Upper lobe of left lung (tissue), 4 donors: ENCODE data around the gene SMYD2.

ENCODE experiments used
- EP300 ChIP-seq, 4 donors: sonication (generic); formaldehyde crosslinking; IDR thresholded peaks; one replicate each; pipeline ENCODE4 v1.5.1; 2017; ENCODE audit warnings: antibody characterized with exemption in 4 of 4, control low read depth in 2 of 4
- POLR2A ChIP-seq, 4 donors: fragments of 450-650 bp; IDR thresholded peaks; one replicate each; pipeline ENCODE4 v1.5.1; 2016 to 2017; ENCODE audit warnings: antibody characterized with exemption in 4 of 4, mild to moderate bottlenecking in 2 of 4
- POLR2AphosphoS5 ChIP-seq, 2 donors: sonication (generic); formaldehyde crosslinking; IDR thresholded peaks; one replicate each; pipeline ENCODE4 v1.5.1; 2017; ENCODE audit warnings: antibody characterized with exemption in 2 of 2
- TF ChIP-seq, protein P1 (sequence below), 6 experiments: fragments of 450-650 bp in 4 of 6; fragments of 200-600 bp in 2 of 6; sonication (generic) in 2 of 6; IDR thresholded peaks; one replicate each; pipeline ENCODE4 v1.5.1; 2016 to 2019; ENCODE audit warnings: antibody characterized with exemption in 6 of 6

DNA sequence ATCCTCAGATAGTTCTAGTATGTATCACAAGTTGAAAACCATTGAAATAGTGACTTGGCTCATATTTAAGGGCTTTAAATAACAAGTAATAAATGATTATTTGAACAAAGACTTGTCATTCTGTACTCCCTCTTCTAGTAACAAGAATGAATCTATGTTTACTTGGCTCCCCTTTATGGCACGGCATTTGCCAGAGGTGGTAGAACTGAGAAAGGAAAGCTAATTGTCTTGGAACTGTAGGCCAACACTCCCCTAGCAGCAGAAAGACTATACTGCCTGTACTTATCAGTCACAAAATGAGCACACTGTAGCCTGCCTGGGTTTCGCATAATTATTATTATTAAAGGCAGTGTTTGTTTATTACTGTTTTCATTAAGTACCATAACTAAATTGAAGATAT, 29.6 kb upstream of the SMYD2 start:
- TF ChIP-seq, protein P1, sequence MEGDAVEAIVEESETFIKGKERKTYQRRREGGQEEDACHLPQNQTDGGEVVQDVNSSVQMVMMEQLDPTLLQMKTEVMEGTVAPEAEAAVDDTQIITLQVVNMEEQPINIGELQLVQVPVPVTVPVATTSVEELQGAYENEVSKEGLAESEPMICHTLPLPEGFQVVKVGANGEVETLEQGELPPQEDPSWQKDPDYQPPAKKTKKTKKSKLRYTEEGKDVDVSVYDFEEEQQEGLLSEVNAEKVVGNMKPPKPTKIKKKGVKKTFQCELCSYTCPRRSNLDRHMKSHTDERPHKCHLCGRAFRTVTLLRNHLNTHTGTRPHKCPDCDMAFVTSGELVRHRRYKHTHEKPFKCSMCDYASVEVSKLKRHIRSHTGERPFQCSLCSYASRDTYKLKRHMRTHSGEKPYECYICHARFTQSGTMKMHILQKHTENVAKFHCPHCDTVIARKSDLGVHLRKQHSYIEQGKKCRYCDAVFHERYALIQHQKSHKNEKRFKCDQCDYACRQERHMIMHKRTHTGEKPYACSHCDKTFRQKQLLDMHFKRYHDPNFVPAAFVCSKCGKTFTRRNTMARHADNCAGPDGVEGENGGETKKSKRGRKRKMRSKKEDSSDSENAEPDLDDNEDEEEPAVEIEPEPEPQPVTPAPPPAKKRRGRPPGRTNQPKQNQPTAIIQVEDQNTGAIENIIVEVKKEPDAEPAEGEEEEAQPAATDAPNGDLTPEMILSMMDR (IDR thresholded peaks at IDR 0.05), result no peak
- no peak for TF ChIP-seq POLR2A (IDR thresholded peaks at IDR 0.05)
- no peak for TF ChIP-seq POLR2AphosphoS5 (IDR thresholded peaks at IDR 0.05)
- TF ChIP-seq EP300 (IDR thresholded peaks at IDR 0.05), result no peak
